CD8-positive, alpha-beta memory T cell (primary cell): ENCODE measurements around the gene ARAP2. TPM values are rescaled to one million over a fixed set of nuclear protein-coding genes. Genes with fewer than 3 reads are reported as not detected.

Experiments used
- CTCF ChIA-PET: fragments of 350-600 bp; sonication (Branson Sonifier 250); formaldehyde crosslinking; loops from one replicate; lab custom pipeline; 2021; ENCODE audit warnings: antibody characterized with exemption; lab: Charles Lee
- POLR2A ChIA-PET: fragments of 350-600 bp; sonication (Branson Sonifier 250); formaldehyde crosslinking; loops from one replicate; lab custom pipeline; 2021; ENCODE audit warnings: antibody characterized with exemption; lab: Charles Lee
- DNase-seq, 5 donors: peaks; one replicate each; pipeline versions ENCODE4 v3.0.0 to v3.0.0-alpha.2; 2020 to 2022; ENCODE audit warnings: mixed read lengths in 1 of 5
- H3K27ac ChIP-seq: one replicate; pipeline ENCODE4 v1.7.0; 2013; ENCODE audit warnings: low read depth, mild to moderate bottlenecking, low read length, moderate library complexity
- H3K27me3 ChIP-seq: 2 replicates; pipeline ENCODE4 v1.7.0; 2013; ENCODE audit warnings: low read length, mild to moderate bottlenecking; ENCODE audit not compliant: insufficient read depth, poor library complexity, severe bottlenecking
- H3K36me3 ChIP-seq: 2 replicates; pipeline ENCODE4 v1.7.0; 2013; ENCODE audit warnings: mild to moderate bottlenecking, low read length, moderate library complexity; ENCODE audit not compliant: insufficient read depth
- H3K4me1 ChIP-seq: 2 replicates; pipeline ENCODE4 v1.7.0; 2013; ENCODE audit warnings: mild to moderate bottlenecking, low read length, moderate library complexity; ENCODE audit not compliant: insufficient read depth
- H3K4me3 ChIP-seq: 2 replicates; pipeline ENCODE4 v1.7.0; 2013; ENCODE audit warnings: mild to moderate bottlenecking, low read length
- H3K9me3 ChIP-seq: 2 replicates; pipeline ENCODE4 v1.7.0; 2013; ENCODE audit warnings: mild to moderate bottlenecking, low read length
- H3K27ac Mint-ChIP-seq, 8 donors: one replicate each; pipeline ENCODE4 v1.8.0; 2020 to 2021; ENCODE audit warnings: mixed read lengths in 8 of 8, mild to moderate bottlenecking in 6 of 8, inconsistent platforms in 3 of 8, moderate library complexity in 3 of 8
- H3K27me3 Mint-ChIP-seq, 2 donors: one replicate each; pipeline ENCODE4 v1.8.0; 2020 to 2021; ENCODE audit warnings: mixed read lengths in 2 of 2, mild to moderate bottlenecking in 1 of 2, moderate library complexity in 1 of 2
- H3K36me3 Mint-ChIP-seq, 3 donors: one replicate each; pipeline ENCODE4 v1.8.0; 2020 to 2021; ENCODE audit warnings: mixed read lengths in 3 of 3, inconsistent platforms in 1 of 3, mild to moderate bottlenecking in 1 of 3
- H3K4me1 Mint-ChIP-seq, 3 donors: one replicate each; pipeline ENCODE4 v1.8.0; 2020 to 2021; ENCODE audit warnings: mixed read lengths in 3 of 3, inconsistent platforms in 1 of 3, mild to moderate bottlenecking in 1 of 3
- H3K4me3 Mint-ChIP-seq, 7 donors: one replicate each; pipeline ENCODE4 v1.8.0; 2020 to 2021; ENCODE audit warnings: mixed read lengths in 7 of 7, mild to moderate bottlenecking in 6 of 7, moderate library complexity in 4 of 7, inconsistent platforms in 2 of 7
- H3K9me3 Mint-ChIP-seq, 5 donors: one replicate each; pipeline ENCODE4 v1.8.0; 2020 to 2022; ENCODE audit warnings: mixed read lengths in 5 of 5, mild to moderate bottlenecking in 3 of 5, moderate library complexity in 2 of 5, inconsistent platforms in 1 of 5
- polyA plus RNA-seq: library from polyadenylated mRNA; unstranded; fragments of 300-500 nt; fragmentation: Illumina TruSeq; gene quantifications from one replicate; pipeline ENCODE4 v1.2.3, GENCODE V29; 2021
- total RNA-seq, 2 experiments: library from RNA; stranded (reverse); gene quantifications; one replicate each; pipeline ENCODE4 v1.2.3, GENCODE V29; 2021

ARAP2 gene
- total and polyA plus RNA-seq, 3 experiments from 2014 or later, result 44.2 to 49.9 (median 49.7) TPM

DNA sequence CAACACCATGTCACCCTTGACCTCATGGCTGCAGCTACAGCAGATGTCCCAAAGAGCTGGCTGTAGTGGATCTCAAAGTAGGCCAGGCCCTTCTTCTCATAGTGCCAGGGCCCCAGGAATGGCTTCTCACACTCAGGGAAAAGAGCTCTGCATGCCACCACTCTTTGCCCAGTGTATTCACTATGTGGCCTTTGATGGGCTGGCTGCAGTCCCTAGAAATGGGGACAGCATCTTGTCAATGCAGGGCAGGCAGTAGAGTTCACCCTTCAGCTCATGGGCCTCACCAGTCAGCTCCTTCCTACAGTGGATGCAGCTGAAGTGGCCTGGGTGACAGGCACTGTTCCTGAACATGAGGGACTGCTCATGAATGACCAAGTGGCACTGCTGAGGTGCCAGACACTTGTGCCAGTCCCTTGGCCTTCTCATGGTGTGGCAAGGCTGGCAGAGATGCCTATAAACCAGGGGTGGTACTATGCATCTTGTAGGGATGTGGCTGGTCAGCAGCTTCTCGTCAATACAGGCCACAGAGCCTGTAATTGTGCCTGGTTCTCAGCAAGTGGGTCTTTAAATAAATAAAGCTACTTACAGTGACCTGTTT lies 178.9 kb downstream of the ARAP2 start:
- Histone ChIP-seq H3K9me3 (no peaks in the 10 kb centered on the region), H3K27me3 (no peaks in the 10 kb centered on the region), H3K4me3 (no peak overlapping the region), H3K4me1 (no peaks in the 10 kb centered on the region), H3K36me3 (peaks cover 4% of the 10 kb centered on the region), H3K27ac (no peak overlapping the region)
- Mint-ChIP-seq H3K4me1 (peaks cover 0 to 6% (median 0%) of the 10 kb centered on the region in 3 donors), H3K9me3 (no peaks in the 10 kb centered on the region), H3K27me3 (no peaks in the 10 kb centered on the region), H3K4me3 (no peak overlapping the region), H3K27ac (peak overlapping the region in 1 of 8 donors; percentile 65), H3K36me3 (peaks cover 14 to 53% (median 30%) of the 10 kb centered on the region in 3 donors)
- POLR2A ChIA-PET, result no interaction called here
- CTCF ChIA-PET, result no interaction called here
- DNase-seq, result peak in 1 of 5 donors; percentile 1

GRCh38 chr4:36064117-36064516 lies 180.2 kb downstream of the ARAP2 start:
- ChIA-PET CTCF (no interaction called here), POLR2A (no interaction called here)
- Mint-ChIP-seq H3K4me1 (peaks cover 0 to 6% (median 0%) of the 10 kb centered on the region in 3 donors), H3K4me3 (no peak overlapping the region), H3K9me3 (no peaks in the 10 kb centered on the region), H3K27ac (peak overlapping the region in 1 of 8 donors; percentile 24), H3K27me3 (no peaks in the 10 kb centered on the region), H3K36me3 (peaks cover 14 to 42% (median 21%) of the 10 kb centered on the region in 3 donors)
- DNase-seq, result no peak
- Histone ChIP-seq H3K9me3 (no peaks in the 10 kb centered on the region), H3K27ac (no peak overlapping the region), H3K4me3 (no peak overlapping the region), H3K27me3 (no peaks in the 10 kb centered on the region), H3K36me3 (peaks cover 4% of the 10 kb centered on the region), H3K4me1 (no peaks in the 10 kb centered on the region)

DNA sequence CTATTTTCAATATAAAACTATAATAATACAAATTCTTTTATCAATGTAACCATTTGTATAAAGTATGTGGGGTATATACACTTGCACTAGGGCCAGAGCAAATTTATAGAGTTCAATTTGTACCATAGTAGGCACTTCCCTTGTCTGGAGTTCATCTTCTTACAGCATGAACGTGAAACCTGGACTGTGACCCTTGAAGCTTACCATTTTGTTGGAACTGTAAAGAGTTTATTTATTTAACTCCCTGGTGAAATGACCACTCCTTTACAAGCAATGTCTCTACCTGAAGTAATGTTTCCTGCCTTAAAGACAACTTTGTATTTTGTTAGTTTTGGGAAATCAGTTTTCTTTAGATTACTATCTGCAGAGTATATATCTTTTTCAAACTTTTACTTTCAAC lies 188.2 kb downstream of the ARAP2 start:
- H3K27me3 Mint-ChIP-seq, result no peaks in the 10 kb centered on the region
- no peaks in the 10 kb centered on the region for H3K36me3 Mint-ChIP-seq
- H3K27ac Mint-ChIP-seq, result no peak overlapping the region
- Histone ChIP-seq H3K27ac (no peak overlapping the region), H3K36me3 (no peaks in the 10 kb centered on the region), H3K27me3 (no peaks in the 10 kb centered on the region), H3K4me3 (no peak overlapping the region), H3K9me3 (no peaks in the 10 kb centered on the region), H3K4me1 (no peaks in the 10 kb centered on the region)
- no peaks in the 10 kb centered on the region for H3K4me1 Mint-ChIP-seq
- no peak overlapping the region for H3K4me3 Mint-ChIP-seq
- POLR2A ChIA-PET, result no interaction called here
- CTCF ChIA-PET, result no interaction called here
- H3K9me3 Mint-ChIP-seq, result no peaks in the 10 kb centered on the region
- no peak for DNase-seq

DNA sequence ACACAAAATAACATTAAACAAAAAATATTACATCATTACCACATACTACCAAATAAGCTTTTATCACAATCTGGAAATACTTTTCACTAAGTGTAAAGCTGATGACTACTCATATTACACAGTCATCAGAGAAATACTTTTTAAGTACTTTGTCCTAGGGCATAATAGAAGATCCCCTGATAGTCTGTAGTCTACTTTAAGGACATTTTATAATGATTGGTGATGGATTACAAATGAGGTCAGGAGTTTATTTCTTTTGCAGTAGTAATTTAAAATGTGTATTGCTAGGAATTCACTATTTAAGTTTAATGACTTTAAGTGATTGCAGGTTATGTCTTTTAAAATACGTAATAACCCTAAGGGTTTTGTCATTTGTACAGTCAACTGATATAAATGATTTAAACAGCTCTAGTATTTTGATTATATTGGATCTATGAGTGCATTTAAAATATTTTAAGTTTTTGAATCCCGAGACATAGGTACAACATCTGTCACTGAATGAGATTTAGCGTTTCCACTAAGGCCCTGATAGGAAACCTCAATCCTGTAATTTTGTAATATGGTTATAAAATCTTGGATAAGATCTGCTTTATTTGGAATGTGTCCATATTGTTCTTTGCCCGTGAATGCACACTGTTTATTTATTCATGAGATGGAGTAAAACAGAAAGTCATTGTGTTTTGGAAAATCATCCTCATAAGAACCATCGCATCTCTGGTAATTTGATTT lies 189.5 kb downstream of the ARAP2 start:
- Mint-ChIP-seq H3K4me3 (no peak overlapping the region), H3K27me3 (no peaks in the 10 kb centered on the region), H3K9me3 (no peaks in the 10 kb centered on the region), H3K36me3 (no peaks in the 10 kb centered on the region), H3K4me1 (no peaks in the 10 kb centered on the region), H3K27ac (no peak overlapping the region)
- Histone ChIP-seq H3K27ac (no peak overlapping the region), H3K4me3 (no peak overlapping the region), H3K4me1 (no peaks in the 10 kb centered on the region), H3K9me3 (no peaks in the 10 kb centered on the region), H3K36me3 (no peaks in the 10 kb centered on the region), H3K27me3 (no peaks in the 10 kb centered on the region)
- POLR2A ChIA-PET, result no interaction called here
- DNase-seq, result no peak
- CTCF ChIA-PET, result no interaction called here

- no peak overlapping the region for H3K27ac Mint-ChIP-seq
Measured at GRCh38 chr4:36053930-36054329, 190.4 kb downstream of the ARAP2 start.

DNA sequence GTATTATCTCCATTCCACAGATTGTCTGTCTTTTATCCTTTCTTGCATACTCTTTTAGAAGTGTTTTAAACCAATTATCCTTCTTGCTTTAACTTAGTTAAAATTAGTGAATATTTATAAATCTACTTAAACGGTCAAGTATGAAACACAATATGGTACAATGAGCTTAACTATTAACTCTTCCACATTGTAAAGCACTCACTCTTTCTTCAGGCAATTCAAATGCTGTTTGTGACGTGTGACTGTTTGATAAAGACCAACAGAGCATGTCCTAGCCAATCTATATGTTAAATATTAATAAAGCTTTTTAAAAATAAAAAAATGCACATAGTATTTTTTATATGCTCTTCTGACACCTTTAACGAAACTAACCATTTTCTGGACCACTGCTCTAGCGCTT lies 192.7 kb downstream of the ARAP2 start:
- Histone ChIP-seq H3K27ac (no peak overlapping the region), H3K36me3 (no peaks in the 10 kb centered on the region), H3K27me3 (no peaks in the 10 kb centered on the region), H3K9me3 (no peaks in the 10 kb centered on the region), H3K4me1 (no peaks in the 10 kb centered on the region), H3K4me3 (no peak overlapping the region)
- CTCF ChIA-PET, result no interaction called here
- DNase-seq, result no peak
- no peaks in the 10 kb centered on the region for H3K4me1 Mint-ChIP-seq
- peaks cover 0 to 3% (median under 1%) of the 10 kb centered on the region in 3 donors for H3K36me3 Mint-ChIP-seq
- no peaks in the 10 kb centered on the region for H3K27me3 Mint-ChIP-seq
- no peak overlapping the region for H3K27ac Mint-ChIP-seq
- H3K9me3 Mint-ChIP-seq, result no peaks in the 10 kb centered on the region
- POLR2A ChIA-PET, result no interaction called here
- H3K4me3 Mint-ChIP-seq, result no peak overlapping the region

More at GRCh38 chr4:36053930-36054329, 190.4 kb downstream of the ARAP2 start:
- Histone ChIP-seq H3K4me3 (no peak overlapping the region), H3K4me1 (no peaks in the 10 kb centered on the region), H3K9me3 (no peaks in the 10 kb centered on the region), H3K27ac (no peak overlapping the region), H3K27me3 (no peaks in the 10 kb centered on the region), H3K36me3 (no peaks in the 10 kb centered on the region)
- H3K9me3 Mint-ChIP-seq, result no peaks in the 10 kb centered on the region
- H3K4me3 Mint-ChIP-seq, result no peak overlapping the region
- ChIA-PET POLR2A (no interaction called here), CTCF (no interaction called here)
- H3K4me1 Mint-ChIP-seq, result no peaks in the 10 kb centered on the region
- peaks cover 0 to under 1% (median 0%) of the 10 kb centered on the region in 3 donors for H3K36me3 Mint-ChIP-seq
- no peak for DNase-seq
- H3K27me3 Mint-ChIP-seq, result no peaks in the 10 kb centered on the region

DNA sequence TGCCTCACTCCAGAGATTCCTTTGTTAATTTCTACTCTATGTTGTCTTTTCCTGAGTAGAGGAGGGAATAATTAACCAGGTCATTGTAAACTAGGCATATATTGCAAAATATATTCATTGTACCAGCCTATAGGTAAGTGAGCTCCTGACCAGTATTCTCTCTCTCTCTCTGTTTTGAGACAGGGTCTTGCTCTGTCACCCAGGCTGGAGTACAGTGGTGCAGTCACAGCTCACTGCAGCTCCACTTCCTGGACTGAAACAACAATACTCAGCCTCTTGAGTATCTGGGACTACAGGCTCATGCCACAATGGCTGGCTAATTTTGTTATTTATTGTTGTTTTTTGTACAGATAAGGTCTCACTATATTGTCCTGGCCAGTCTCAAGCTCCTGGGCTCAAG lies 198.3 kb downstream of the ARAP2 start:
- ChIA-PET POLR2A (no interaction called here), CTCF (no interaction called here)
- H3K4me1 Mint-ChIP-seq, result no peaks in the 10 kb centered on the region

GRCh38 chr4:36043901-36044300 lies 200.4 kb downstream of the ARAP2 start:
- no peak overlapping the region for H3K27ac Mint-ChIP-seq
- no peak overlapping the region for H3K4me3 Mint-ChIP-seq
- Histone ChIP-seq H3K27ac (no peak overlapping the region), H3K9me3 (no peaks in the 10 kb centered on the region), H3K36me3 (no peaks in the 10 kb centered on the region), H3K27me3 (no peaks in the 10 kb centered on the region), H3K4me1 (no peaks in the 10 kb centered on the region), H3K4me3 (no peak overlapping the region)
- H3K4me1 Mint-ChIP-seq, result no peaks in the 10 kb centered on the region
- peaks cover 6 to 43% (median 15%) of the 10 kb centered on the region in 3 donors for H3K36me3 Mint-ChIP-seq
- POLR2A ChIA-PET, result no interaction called here
- no peak for DNase-seq
- peaks cover 0 to 2% (median 0%) of the 10 kb centered on the region in 5 donors for H3K9me3 Mint-ChIP-seq
- no peaks in the 10 kb centered on the region for H3K27me3 Mint-ChIP-seq
- CTCF ChIA-PET, result no interaction called here

More for the DNA sequence above, 198.3 kb downstream of the ARAP2 start:
- Histone ChIP-seq H3K9me3 (no peaks in the 10 kb centered on the region), H3K27me3 (no peaks in the 10 kb centered on the region), H3K36me3 (no peaks in the 10 kb centered on the region), H3K4me3 (no peak overlapping the region), H3K4me1 (no peaks in the 10 kb centered on the region), H3K27ac (no peak overlapping the region)
- Mint-ChIP-seq H3K9me3 (peaks cover 0 to 2% (median 0%) of the 10 kb centered on the region in 5 donors), H3K36me3 (peaks cover 3 to 26% (median 10%) of the 10 kb centered on the region in 3 donors), H3K4me3 (no peak overlapping the region), H3K27ac (no peak overlapping the region), H3K27me3 (no peaks in the 10 kb centered on the region)
- DNase-seq, result no peak
